Measurements from ENCODE around the gene GOLGA6B.
"Not testable (repeated sequence)": the region's sequence is repeated elsewhere in the genome, so short reads cannot be mapped to it uniquely, and the experiment has no call there.

GRCh38 chr15:72648631-72649253 lies 5.8 kb upstream of the GOLGA6B start:
- TF ChIP-seq MAX (IDR thresholded peaks at IDR 0.05; ENCODE audit: low read depth); EP300 (IDR thresholded peaks at IDR 0.05; ENCODE audit: borderline replicate concordance in 1 of 2, low read depth in 1 of 2, low read length in 1 of 2); TEAD4 (IDR thresholded peaks at IDR 0.05; ENCODE audit: borderline replicate concordance, insufficient read depth); RCOR1 (IDR thresholded peaks at IDR 0.05; ENCODE audit: low read length); REST (IDR thresholded peaks at IDR 0.05; ENCODE audit: low read depth, low read length); PBX3 (IDR thresholded peaks at IDR 0.05); EZH2phosphoT487 (IDR thresholded peaks at IDR 0.05; ENCODE audit: borderline replicate concordance, low read depth); POLR2AphosphoS5 (IDR thresholded peaks at IDR 0.05; ENCODE audit: low read depth, low read length); CTCF (IDR thresholded peaks at IDR 0.05); USF2 (IDR thresholded peaks at IDR 0.05; ENCODE audit: borderline replicate concordance, low read depth, low read length): not testable (repeated sequence)

Data from SK-N-SH (cell line).